NT2/D1 (cell line): ENCODE data around the gene PLXNC1.

Experiments
- DNase-seq: peaks from one replicate; pipeline ENCODE4 v3.0.0-alpha.2; 2011; ENCODE audit warnings: low read depth, low spot score
- H3K27me3 ChIP-seq: 2 replicates; pipeline ENCODE4 v1.6.0; 2011; ENCODE audit warnings: mild to moderate bottlenecking; ENCODE audit not compliant: insufficient read length, insufficient read depth
- H3K36me3 ChIP-seq: 2 replicates; pipeline ENCODE4 v1.6.1; 2011; ENCODE audit warnings: mild to moderate bottlenecking, low read length, mixed read lengths; ENCODE audit not compliant: insufficient read depth, insufficient read length
- H3K4me1 ChIP-seq: 2 replicates; pipeline ENCODE4 v1.5.1; 2011; ENCODE audit not compliant: insufficient read depth, insufficient read length
- H3K4me3 ChIP-seq: 2 replicates; pipeline ENCODE4 v1.5.1; 2011; ENCODE audit warnings: low read depth; ENCODE audit not compliant: insufficient read length
- H3K9ac ChIP-seq: 2 replicates; pipeline ENCODE4 v1.6.0; 2011; ENCODE audit warnings: low read depth; ENCODE audit not compliant: insufficient read length
- H3K9me3 ChIP-seq: 2 replicates; pipeline ENCODE4 v1.5.1; 2011; ENCODE audit warnings: mild to moderate bottlenecking, low read length; ENCODE audit not compliant: insufficient read depth
- SUZ12 ChIP-seq: IDR thresholded peaks from 2 replicates; pipeline ENCODE4 v1.6.1; 2011; ENCODE audit not compliant: insufficient read length, insufficient read depth; ENCODE audit errors: extremely low read depth
- YY1 ChIP-seq: IDR thresholded peaks from 2 replicates; pipeline ENCODE4 v1.6.1; 2011; ENCODE audit not compliant: insufficient read length, insufficient read depth
- ZNF274 ChIP-seq: IDR thresholded peaks from 2 replicates; pipeline ENCODE4 v1.6.1; 2011; ENCODE audit warnings: mild to moderate bottlenecking, low read depth, low read length

The PLXNC1 gene

DNA sequence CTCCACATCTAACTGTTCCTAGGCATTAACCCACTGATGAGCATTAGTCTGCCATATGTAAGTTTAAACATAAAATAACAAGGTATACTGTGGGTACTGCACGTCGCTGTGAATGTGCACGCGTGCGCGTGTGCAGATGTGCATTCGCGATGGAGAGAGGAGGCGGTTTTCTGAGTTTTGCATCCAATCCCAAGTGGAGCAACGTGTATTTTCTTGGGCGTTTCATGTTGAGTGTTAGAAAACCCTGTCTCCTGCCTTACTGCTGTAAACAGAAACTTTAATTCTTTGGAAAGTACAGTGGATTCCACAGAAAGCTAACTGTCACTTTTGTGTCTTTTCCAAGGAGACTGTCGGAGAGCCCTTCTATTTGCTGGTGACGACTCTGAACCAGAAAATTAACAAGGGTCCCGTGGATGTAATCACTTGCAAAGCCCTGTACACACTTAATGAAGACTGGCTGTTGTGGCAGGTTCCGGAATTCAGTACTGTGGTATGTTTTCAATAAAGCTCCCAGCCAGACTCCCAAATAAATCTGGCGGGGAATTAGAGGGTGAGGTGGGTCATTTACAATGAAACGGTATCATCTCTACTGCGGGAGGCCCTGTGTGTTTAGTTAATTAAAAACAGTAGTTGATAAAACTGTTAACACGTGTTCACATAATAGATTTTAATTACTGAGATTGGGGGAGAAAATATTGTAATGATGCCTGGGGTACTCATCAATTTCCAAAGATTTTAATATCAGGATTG, 116.5 kb downstream of the PLXNC1 start:
- Histone ChIP-seq H3K4me3 (no peak overlapping the region), H3K9ac (no peak overlapping the region), H3K27me3 (no peaks in the 10 kb centered on the region), H3K36me3 (peaks cover 19% of the 10 kb centered on the region), H3K4me1 (peaks cover 9% of the 10 kb centered on the region), H3K9me3 (peaks cover 31% of the 10 kb centered on the region)
- DNase-seq, result no peak
- TF ChIP-seq YY1, result no peak
- no peak for TF ChIP-seq ZNF274
- no peak for TF ChIP-seq SUZ12

DNA sequence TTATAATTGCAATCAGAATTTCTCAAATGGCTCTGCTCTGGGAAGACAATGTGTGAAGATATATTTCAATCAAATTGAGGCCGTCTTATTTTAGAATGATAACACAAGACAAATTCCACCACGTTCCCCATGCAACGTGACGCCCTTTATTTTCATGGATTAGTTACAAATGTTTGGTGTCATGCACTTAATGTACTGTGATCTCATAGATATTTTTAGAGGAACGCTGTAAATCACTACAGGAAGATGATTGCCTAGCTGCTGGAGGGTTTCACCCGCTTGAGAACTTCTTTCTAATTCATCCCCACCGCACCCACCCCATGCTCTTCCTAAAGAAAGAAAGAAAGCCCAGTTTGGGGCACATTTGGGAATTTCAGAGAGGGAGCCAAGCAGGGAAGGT, 117.2 kb downstream of the PLXNC1 start:
- DNase-seq, result no peak
- peaks cover 9% of the 10 kb centered on the region for H3K4me1 ChIP-seq

DNA sequence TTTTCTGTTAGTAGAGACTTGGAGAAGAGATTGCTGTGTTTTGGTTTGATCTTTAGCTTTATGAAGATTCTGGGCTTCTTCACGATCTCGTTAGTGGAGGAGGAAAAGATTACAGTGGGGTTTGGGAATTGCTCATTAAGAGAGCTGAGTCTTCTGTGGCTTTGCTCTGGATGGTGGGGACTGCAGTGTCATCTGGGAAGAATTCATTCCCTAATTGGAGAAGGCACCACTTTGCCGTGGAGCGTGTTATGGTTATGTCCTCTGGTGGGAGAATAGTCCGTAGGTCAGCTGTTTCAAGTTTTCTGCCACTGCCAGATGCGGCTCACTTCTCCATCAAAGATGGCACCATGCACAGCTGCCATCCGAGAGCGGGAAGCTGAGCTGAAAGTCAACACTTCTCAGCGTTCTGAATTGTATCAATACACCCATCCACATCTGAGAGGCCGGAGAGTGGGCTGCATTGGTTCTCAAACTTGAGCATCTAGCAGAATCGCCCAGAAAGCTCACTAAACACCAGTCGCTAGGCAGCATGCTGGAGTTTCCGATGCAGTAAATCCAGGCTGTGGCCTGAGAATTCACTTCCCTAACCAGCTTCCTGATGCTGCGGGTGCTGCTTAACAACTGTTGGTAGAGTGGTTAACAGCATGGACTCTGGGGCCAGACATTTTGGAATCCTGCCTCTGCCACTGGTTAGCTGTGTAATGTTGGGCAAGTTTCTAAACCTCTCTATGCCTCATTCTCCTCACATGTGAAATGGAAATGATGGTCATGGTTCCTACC, 117.8 kb downstream of the PLXNC1 start:
- Histone ChIP-seq H3K4me1 (peaks cover 9% of the 10 kb centered on the region), H3K9me3 (peaks cover 31% of the 10 kb centered on the region), H3K27me3 (no peaks in the 10 kb centered on the region), H3K9ac (no peak overlapping the region), H3K4me3 (no peak overlapping the region), H3K36me3 (peaks cover 19% of the 10 kb centered on the region)
- no peak for DNase-seq
- TF ChIP-seq YY1 (no peak), ZNF274 (no peak), SUZ12 (no peak)

More for the DNA sequence above, 117.2 kb downstream of the PLXNC1 start:
- no peaks in the 10 kb centered on the region for H3K27me3 ChIP-seq
- no peak overlapping the region for H3K4me3 ChIP-seq
- H3K9me3 ChIP-seq, result peaks cover 31% of the 10 kb centered on the region
- peaks cover 19% of the 10 kb centered on the region for H3K36me3 ChIP-seq
- TF ChIP-seq YY1 (no peak), SUZ12 (no peak), ZNF274 (no peak)
- no peak overlapping the region for H3K9ac ChIP-seq

DNA sequence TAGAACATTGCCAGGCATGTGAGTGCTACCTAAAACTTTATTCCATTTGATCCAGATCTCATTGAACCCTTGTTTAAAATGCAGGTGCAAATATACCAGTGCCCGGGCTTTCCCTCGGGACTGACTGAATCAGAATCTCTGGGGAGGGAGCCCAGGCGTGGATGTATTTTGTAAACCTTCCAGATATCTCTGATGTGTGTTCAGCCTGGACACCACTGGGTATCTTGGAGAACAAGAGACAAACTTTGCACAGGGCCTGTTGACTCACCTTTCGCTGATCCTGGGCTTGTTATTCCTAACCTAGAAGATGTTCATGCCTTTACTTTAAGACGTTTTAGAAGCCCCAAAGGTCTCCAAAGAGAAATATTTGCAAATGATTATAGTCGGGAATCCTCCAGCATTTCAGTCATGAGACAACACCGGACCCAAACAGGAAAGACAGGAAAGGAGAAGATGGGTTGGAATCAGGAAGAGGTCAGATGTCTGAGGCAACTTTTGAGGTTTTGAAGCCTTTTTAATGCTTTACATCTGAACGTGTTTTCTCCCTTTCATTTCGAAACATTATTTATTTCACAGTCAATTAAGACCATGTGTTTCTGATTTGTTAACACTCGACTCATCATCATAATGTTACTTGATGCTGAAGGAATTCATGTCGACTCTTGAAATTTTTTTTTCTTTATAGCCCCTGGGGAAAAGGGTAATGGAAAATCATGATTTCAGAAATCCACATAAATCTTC, 118.6 kb downstream of the PLXNC1 start:
- Histone ChIP-seq H3K4me3 (no peak overlapping the region), H3K4me1 (peaks cover 7% of the 10 kb centered on the region), H3K36me3 (peaks cover 19% of the 10 kb centered on the region), H3K9me3 (peaks cover 31% of the 10 kb centered on the region), H3K27me3 (no peaks in the 10 kb centered on the region), H3K9ac (no peak overlapping the region)
- DNase-seq, result no peak
- TF ChIP-seq SUZ12 (no peak), ZNF274 (no peak), YY1 (no peak)

DNA sequence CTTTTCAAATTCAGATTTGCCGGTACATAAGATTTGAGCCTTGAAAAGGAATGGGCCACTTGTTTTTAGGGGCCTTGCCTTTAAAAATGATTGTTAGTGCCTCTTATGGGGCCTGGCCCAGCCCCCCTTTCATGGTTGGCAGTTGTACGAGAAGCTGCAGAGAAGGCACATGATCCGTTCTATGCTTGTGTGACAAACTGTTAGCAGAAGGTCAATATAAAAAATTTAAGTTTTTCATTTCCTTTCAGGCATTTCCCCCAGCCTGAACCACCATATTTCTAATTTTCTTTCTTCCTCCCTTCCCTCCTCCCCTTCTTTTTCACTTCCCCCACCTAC, 119.1 kb downstream of the PLXNC1 start:
- no peak overlapping the region for H3K9ac ChIP-seq
- H3K36me3 ChIP-seq, result peaks cover 16% of the 10 kb centered on the region
- H3K27me3 ChIP-seq, result no peaks in the 10 kb centered on the region
- peaks cover 4% of the 10 kb centered on the region for H3K4me1 ChIP-seq
- TF ChIP-seq YY1 (no peak), ZNF274 (no peak), SUZ12 (no peak)
- no peak for DNase-seq
- peaks cover 28% of the 10 kb centered on the region for H3K9me3 ChIP-seq
- H3K4me3 ChIP-seq, result no peak overlapping the region

DNA sequence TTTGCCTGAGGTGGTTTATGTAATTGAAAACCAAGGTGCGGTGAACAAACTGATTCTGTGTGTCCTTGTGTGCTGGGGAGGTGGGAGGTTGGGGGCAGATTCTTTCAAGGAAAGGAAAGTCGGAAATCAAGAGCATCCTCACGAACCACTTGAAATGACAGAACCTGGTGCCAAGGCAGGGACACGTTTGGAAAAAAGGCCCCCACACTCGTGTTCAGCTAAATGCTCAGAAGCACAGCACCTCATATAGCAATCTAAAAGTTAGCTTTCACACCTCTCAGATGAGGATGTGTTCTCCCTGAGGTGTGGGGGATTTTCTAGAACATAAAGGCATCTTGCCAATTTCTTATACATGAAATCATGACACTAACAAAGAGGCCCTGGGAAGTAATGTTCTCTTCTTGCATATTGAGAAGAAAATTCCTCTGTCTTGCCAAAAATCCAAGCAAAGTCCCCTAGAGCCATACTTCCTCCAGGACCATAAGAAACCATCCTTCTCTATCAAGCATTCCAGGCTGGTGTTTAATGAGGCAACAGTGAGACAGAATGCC, 119.6 kb downstream of the PLXNC1 start:
- Histone ChIP-seq H3K9me3 (peaks cover 24% of the 10 kb centered on the region), H3K4me3 (no peak overlapping the region), H3K9ac (no peak overlapping the region), H3K36me3 (peaks cover 16% of the 10 kb centered on the region), H3K27me3 (no peaks in the 10 kb centered on the region), H3K4me1 (peaks cover 4% of the 10 kb centered on the region)
- DNase-seq, result no peak
- TF ChIP-seq SUZ12 (no peak), YY1 (no peak), ZNF274 (no peak)
